Prostate gland (tissue), 2 donors: Measurements from ENCODE around the gene CTNNA2.

Experiments used
- POLR2A ChIP-seq: fragments of 450-650 bp; IDR thresholded peaks from one replicate; pipeline ENCODE4 v1.6.1; 2016; ENCODE audit warnings: antibody characterized with exemption, mild to moderate bottlenecking
- TF ChIP-seq, protein P1 (sequence below), 4 experiments: fragments of 200-600 bp in 2 of 4; fragments of 450-650 bp in 2 of 4; sonication (generic) in 2 of 4; IDR thresholded peaks; 1 replicate in 3 of 4; 2 replicates in 1 of 4; pipeline ENCODE4 v1.5.1; 2016 to 2019; ENCODE audit warnings: antibody characterized with exemption in 4 of 4, mild to moderate bottlenecking in 2 of 4, moderate library complexity in 2 of 4

DNA sequence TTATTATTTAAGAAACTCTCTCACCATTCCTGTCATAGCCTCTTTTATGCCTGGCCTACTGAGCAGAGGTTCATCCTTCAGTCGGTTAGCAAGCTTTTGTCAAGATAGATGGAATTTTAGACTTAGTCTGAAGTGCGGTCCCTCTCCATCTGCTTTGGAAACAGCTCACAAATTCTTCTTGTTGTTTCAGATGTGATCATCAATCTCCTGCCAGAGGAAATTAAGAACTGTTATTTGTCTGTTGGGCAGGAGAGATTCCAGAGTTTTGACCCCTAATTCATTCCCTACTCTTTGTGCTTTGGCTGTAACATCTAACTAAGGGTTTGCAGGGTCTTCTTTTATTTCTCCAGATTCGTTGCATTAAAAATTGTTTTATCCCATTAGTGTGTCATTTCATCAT is 735.3 kb downstream of the CTNNA2 start:
- TF ChIP-seq, protein P1, sequence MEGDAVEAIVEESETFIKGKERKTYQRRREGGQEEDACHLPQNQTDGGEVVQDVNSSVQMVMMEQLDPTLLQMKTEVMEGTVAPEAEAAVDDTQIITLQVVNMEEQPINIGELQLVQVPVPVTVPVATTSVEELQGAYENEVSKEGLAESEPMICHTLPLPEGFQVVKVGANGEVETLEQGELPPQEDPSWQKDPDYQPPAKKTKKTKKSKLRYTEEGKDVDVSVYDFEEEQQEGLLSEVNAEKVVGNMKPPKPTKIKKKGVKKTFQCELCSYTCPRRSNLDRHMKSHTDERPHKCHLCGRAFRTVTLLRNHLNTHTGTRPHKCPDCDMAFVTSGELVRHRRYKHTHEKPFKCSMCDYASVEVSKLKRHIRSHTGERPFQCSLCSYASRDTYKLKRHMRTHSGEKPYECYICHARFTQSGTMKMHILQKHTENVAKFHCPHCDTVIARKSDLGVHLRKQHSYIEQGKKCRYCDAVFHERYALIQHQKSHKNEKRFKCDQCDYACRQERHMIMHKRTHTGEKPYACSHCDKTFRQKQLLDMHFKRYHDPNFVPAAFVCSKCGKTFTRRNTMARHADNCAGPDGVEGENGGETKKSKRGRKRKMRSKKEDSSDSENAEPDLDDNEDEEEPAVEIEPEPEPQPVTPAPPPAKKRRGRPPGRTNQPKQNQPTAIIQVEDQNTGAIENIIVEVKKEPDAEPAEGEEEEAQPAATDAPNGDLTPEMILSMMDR (IDR thresholded peaks at IDR 0.05) = no peak
- TF ChIP-seq POLR2A = no peak
